Spinal cord (tissue), 10 donors: ENCODE measurements around the gene IYD. TPM values are rescaled to one million over a fixed set of nuclear protein-coding genes. Genes with fewer than 3 reads are reported as not detected.
"Not testable (repeated sequence)": the region's sequence is repeated elsewhere in the genome, so short reads cannot be mapped to it uniquely, and the experiment has no call there.

ENCODE experiments used
- DNase-seq, 6 donors: peaks; one replicate each; pipeline versions ENCODE4 v3.0.0 to v3.0.0-alpha.2; 2013 to 2015; ENCODE audit warnings: low spot score in 6 of 6, low read depth in 4 of 6
- H3K27ac ChIP-seq: one replicate; pipeline ENCODE4 v1.5.1; 2013; ENCODE audit warnings: low read depth, low read length, control low read depth
- H3K27me3 ChIP-seq: one replicate; pipeline ENCODE4 v1.6.1; 2013; ENCODE audit warnings: low read length; ENCODE audit not compliant: control insufficient read depth, insufficient read depth
- H3K36me3 ChIP-seq: one replicate; pipeline ENCODE4 v1.6.1; 2013; ENCODE audit warnings: low read length; ENCODE audit not compliant: control insufficient read depth, insufficient read depth
- H3K4me1 ChIP-seq: one replicate; pipeline ENCODE4 v1.6.1; 2013; ENCODE audit warnings: low read length; ENCODE audit not compliant: control insufficient read depth, insufficient read depth
- H3K4me3 ChIP-seq: one replicate; pipeline ENCODE4 v1.5.1; 2013; ENCODE audit warnings: low read depth, low read length, control low read depth
- H3K9me3 ChIP-seq: one replicate; pipeline ENCODE4 v1.6.1; 2013; ENCODE audit warnings: low read length; ENCODE audit not compliant: control insufficient read depth, insufficient read depth
- WGBS: methylation state at CpG from one replicate; pipeline ENCODE4 v1.1.5; 2013; ENCODE audit warnings: missing lambda C conversion rate; ENCODE audit not compliant: insufficient coverage; 5-methylcytosine and 5-hydroxymethylcytosine counted together
- polyA plus RNA-seq, 2 donors: library from polyadenylated mRNA; unstranded; fragments of 120-200 nt; gene quantifications; one replicate each; pipeline ENCODE4 v1.2.1, GENCODE V29; 2013; ENCODE audit not compliant: insufficient read length in 2 of 2
- total RNA-seq, 2 donors: library from RNA; depleted of rRNA in 1 of 2; stranded (reverse); fragments of 120-200 nt in 1 of 2; fragments of >200 nt in 1 of 2; gene quantifications; one replicate each; pipeline versions ENCODE4 v1.2.3 to v1.2.4, GENCODE V29; 2013 to 2014
- donor health status: healthy.

IYD gene
- total and polyA plus RNA-seq, 4 donors: 0.06 to 0.17 TPM; not detected in 2

GRCh38 chr6:150369408-150369807 is 596 bp downstream of the IYD start:
- WGBS: 78% methylated on average over 2 of the region's 2 CpGs
- Histone ChIP-seq H3K27me3 (no peaks in the 10 kb centered on the region), H3K4me3 (no peak overlapping the region)

GRCh38 chr6:150370112-150370511 is 1.3 kb downstream of the IYD start:
- H3K27ac ChIP-seq: no peak overlapping the region
- peaks cover 3% of the 10 kb centered on the region for H3K4me1 ChIP-seq
- DNase-seq: no peak
- WGBS: 88% methylated on average over 12 of the region's 12 CpGs
- H3K27me3 ChIP-seq: no peaks in the 10 kb centered on the region
- no peaks in the 10 kb centered on the region for H3K9me3 ChIP-seq
- H3K4me3 ChIP-seq: no peak overlapping the region
- H3K36me3 ChIP-seq: no peaks in the 10 kb centered on the region

More at GRCh38 chr6:150369408-150369807, 596 bp downstream of the IYD start:
- Histone ChIP-seq H3K27ac (no peak overlapping the region), H3K4me1 (peaks cover 3% of the 10 kb centered on the region), H3K36me3 (no peaks in the 10 kb centered on the region), H3K9me3 (no peaks in the 10 kb centered on the region)
- no peak for DNase-seq

- H3K27me3 ChIP-seq: no peaks in the 10 kb centered on the region
- no peak overlapping the region for H3K27ac ChIP-seq
- H3K4me3 ChIP-seq: no peak overlapping the region
- no peaks in the 10 kb centered on the region for H3K9me3 ChIP-seq
- H3K4me1 ChIP-seq: peaks cover 3% of the 10 kb centered on the region
- WGBS: 80% methylated on average over 1 of the region's 2 CpGs
- no peaks in the 10 kb centered on the region for H3K36me3 ChIP-seq
- no peak for DNase-seq
Measured at GRCh38 chr6:150371356-150371755, 2.5 kb downstream of the IYD start.

GRCh38 chr6:150372051-150372450 is 3.2 kb downstream of the IYD start:
- no peak for DNase-seq
- H3K4me3 ChIP-seq: no peak overlapping the region
- H3K4me1 ChIP-seq: peaks cover 4% of the 10 kb centered on the region
- no CpG with 5 or more reads among the region's 1 CpG for WGBS
- H3K27ac ChIP-seq: no peak overlapping the region
- no peaks in the 10 kb centered on the region for H3K9me3 ChIP-seq
- H3K36me3 ChIP-seq: no peaks in the 10 kb centered on the region
- H3K27me3 ChIP-seq: no peaks in the 10 kb centered on the region

- WGBS: no CpG with 5 or more reads among the region's 2 CpGs
- no peak overlapping the region for H3K4me3 ChIP-seq
- H3K9me3 ChIP-seq: no peaks in the 10 kb centered on the region
- no peaks in the 10 kb centered on the region for H3K36me3 ChIP-seq
- no peaks in the 10 kb centered on the region for H3K27me3 ChIP-seq
- no peak overlapping the region for H3K27ac ChIP-seq
- H3K4me1 ChIP-seq: peaks cover 8% of the 10 kb centered on the region
- DNase-seq: peak in 1 of 6 donors; percentile 50
Measured at GRCh38 chr6:150373260-150373701, 4.5 kb downstream of the IYD start.

- not testable (repeated sequence) for H3K27me3 ChIP-seq, H3K4me1 ChIP-seq, H3K9me3 ChIP-seq, DNase-seq, H3K36me3 ChIP-seq, H3K4me3 ChIP-seq, H3K27ac ChIP-seq
- WGBS: 100% methylated on average over 1 of the region's 5 CpGs
Measured at GRCh38 chr6:150374346-150374745, 5.5 kb downstream of the IYD start.

GRCh38 chr6:150377211-150377781 is 8.5 kb downstream of the IYD start:
- peak in 2 of 6 donors; percentile 31 to 82 for DNase-seq
- H3K9me3 ChIP-seq: no peaks in the 10 kb centered on the region
- no peak overlapping the region for H3K27ac ChIP-seq
- 25% methylated on average over 4 of the region's 4 CpGs for WGBS
- H3K4me3 ChIP-seq: no peak overlapping the region
- H3K4me1 ChIP-seq: peaks cover 8% of the 10 kb centered on the region
- no peaks in the 10 kb centered on the region for H3K27me3 ChIP-seq
- H3K36me3 ChIP-seq: no peaks in the 10 kb centered on the region

GRCh38 chr6:150380256-150380655 is 11.4 kb downstream of the IYD start:
- H3K4me3 ChIP-seq: no peak overlapping the region
- H3K9me3 ChIP-seq: no peaks in the 10 kb centered on the region
- H3K36me3 ChIP-seq: no peaks in the 10 kb centered on the region
- H3K27ac ChIP-seq: peak overlapping the region; percentile 20
- peaks cover 4% of the 10 kb centered on the region for H3K4me1 ChIP-seq
- no CpG with 5 or more reads among the region's 1 CpG for WGBS
- DNase-seq: peak in 1 of 6 donors; percentile 22
- H3K27me3 ChIP-seq: no peaks in the 10 kb centered on the region

- Histone ChIP-seq H3K9me3 (no peaks in the 10 kb centered on the region), H3K36me3 (no peaks in the 10 kb centered on the region), H3K4me3 (no peak overlapping the region), H3K4me1 (peaks cover 3% of the 10 kb centered on the region), H3K27ac (no peak overlapping the region), H3K27me3 (no peaks in the 10 kb centered on the region)
- no peak for DNase-seq
- 87% methylated on average over 2 of the region's 4 CpGs for WGBS
Measured at GRCh38 chr6:150382171-150382570, 13.4 kb downstream of the IYD start.

- H3K4me1 ChIP-seq: no peaks in the 10 kb centered on the region
- H3K9me3 ChIP-seq: no peaks in the 10 kb centered on the region
- no peak for DNase-seq
- H3K36me3 ChIP-seq: no peaks in the 10 kb centered on the region
- no peaks in the 10 kb centered on the region for H3K27me3 ChIP-seq
- no peak overlapping the region for H3K4me3 ChIP-seq
- no peak overlapping the region for H3K27ac ChIP-seq
- WGBS: no CpG with 5 or more reads among the region's 4 CpGs
Measured at GRCh38 chr6:150391414-150391813, 22.6 kb downstream of the IYD start.
